Body of pancreas (tissue), 4 donors: Measurements from ENCODE around the gene KRTAP2-1.

Experiments used
- CTCF ChIP-seq, 7 experiments: fragments of 450-650 bp in 4 of 7; fragments of 200-600 bp in 3 of 7; sonication (generic) in 3 of 7; IDR thresholded peaks; one replicate each; pipeline ENCODE4 v1.5.1; 2016 to 2019; ENCODE audit warnings: antibody characterized with exemption in 7 of 7
- POLR2A ChIP-seq, 3 donors: fragments of 450-650 bp; IDR thresholded peaks; one replicate each; pipeline ENCODE4 v1.6.1; 2016; ENCODE audit warnings: antibody characterized with exemption in 3 of 3, mild to moderate bottlenecking in 2 of 3

DNA sequence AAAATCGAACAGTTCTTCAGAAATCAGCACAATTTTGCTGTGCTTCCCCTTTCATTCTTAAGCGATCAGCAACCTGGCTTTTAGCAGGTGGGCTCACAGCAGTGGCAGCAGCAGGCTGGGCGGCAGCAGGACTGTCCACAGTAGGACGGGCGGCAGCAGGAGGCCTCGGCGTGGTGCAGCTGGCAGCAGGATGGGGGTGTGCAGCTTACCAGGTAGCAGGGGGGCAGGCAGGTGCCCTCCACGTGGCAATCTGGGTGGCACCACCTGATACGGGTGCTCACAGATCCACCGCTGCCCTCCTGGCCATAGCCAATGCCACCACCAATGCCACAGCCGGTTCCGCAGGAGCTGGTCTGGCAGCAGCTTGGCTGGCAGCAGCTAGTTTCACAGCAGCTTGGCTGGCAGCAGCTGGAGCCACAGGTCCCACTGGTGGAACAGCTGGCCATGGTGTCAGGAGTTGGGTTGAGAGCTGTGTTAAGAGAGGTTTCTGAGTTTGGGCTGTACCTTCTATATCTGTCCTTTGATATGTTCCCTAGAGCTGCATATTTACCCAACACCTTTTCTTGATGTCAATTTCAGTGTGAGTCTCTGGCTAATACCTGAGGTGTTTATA lies 17.4 kb downstream of the KRTAP2-1 start, which contains the start of gene KRTAP1-4:
- TF ChIP-seq CTCF (IDR thresholded peaks at IDR 0.05), result no peak
- TF ChIP-seq POLR2A (IDR thresholded peaks at IDR 0.05), result no peak
